ENCODE data around the gene CHAD.
"Not testable (repeated sequence)": the region's sequence is repeated elsewhere in the genome, so short reads cannot be mapped to it uniquely, and the experiment has no call there.

Gene CHAD

DNA sequence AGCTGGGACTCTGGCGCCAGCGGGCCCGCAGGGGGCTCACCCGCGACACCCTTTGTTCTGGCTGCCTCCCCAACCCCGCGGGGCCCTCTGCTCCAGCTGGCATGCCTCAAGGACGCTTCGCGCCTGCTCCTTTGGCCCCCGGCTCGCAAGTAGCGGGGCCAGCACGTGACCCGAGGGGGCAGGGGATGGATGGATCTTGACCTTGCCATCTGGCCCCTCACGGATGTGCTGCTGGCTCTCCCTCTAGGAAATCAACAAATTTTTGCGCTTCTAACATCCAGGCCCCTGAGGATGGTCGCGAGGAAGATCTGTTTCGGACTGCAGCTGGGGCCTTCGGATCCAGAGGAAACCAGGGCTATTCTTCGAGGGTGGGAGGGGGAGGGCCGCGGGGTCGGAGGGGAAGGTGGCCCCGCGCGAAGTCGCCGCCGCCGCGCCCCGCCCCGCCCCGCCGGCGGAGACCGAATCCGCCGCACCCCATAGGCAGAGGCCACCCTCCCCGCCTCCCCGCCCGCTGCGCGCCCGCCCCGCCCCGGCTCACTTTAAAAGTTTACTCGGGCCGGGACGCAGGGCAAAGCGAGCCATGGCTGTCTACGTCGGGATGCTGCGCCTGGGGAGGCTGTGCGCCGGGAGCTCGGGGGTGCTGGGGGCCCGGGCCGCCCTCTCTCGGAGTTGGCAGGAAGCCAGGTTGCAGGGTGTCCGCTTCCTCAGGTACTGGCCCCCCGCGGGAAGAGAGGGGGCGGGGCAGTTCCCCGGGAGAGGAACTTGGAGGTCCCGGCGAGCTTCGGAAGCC lies 42.8 kb downstream of the CHAD start, which contains the start of gene ACSF2:
Gene ACSF2 (plus strand): TSS at position 537 of the 790 bp plus-strand sequence. CDS start 44 bp downstream, at position 581.
- DNase-seq = peak; percentile 16

DNA sequence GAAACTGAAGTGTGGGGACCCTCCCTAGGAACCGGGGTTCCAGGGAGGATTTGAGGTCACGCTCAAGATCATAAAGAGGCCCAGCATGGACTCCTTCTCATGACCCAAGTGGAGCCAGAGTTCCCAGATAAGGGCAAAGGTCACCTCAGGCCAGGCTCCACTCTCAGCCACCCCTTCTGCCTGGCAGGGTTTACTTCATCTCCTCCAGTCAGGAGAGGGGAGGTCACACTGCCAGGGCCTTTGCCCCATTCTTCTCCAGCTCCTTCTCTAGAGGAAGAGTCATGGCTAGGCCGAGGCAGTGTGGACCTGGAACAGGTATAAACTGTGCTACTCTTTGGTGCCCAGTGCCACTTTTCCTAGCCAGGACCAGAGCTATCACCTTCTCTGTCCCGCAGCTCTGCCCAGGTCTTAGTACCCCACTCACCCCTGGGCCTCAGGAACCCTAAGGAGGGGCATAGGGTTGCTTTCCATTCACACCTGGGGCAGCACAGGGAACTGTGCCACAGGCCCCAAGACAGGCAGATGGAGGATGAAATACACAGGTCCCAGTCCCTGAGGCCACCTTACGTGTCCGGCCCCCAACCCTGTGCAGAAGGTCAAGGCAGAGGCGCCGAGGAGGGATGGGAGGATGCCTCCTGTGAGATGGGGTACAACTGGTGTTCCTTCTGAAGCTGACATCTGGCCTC lies 43.5 kb downstream of the CHAD start:
- no peak for DNase-seq

DNA sequence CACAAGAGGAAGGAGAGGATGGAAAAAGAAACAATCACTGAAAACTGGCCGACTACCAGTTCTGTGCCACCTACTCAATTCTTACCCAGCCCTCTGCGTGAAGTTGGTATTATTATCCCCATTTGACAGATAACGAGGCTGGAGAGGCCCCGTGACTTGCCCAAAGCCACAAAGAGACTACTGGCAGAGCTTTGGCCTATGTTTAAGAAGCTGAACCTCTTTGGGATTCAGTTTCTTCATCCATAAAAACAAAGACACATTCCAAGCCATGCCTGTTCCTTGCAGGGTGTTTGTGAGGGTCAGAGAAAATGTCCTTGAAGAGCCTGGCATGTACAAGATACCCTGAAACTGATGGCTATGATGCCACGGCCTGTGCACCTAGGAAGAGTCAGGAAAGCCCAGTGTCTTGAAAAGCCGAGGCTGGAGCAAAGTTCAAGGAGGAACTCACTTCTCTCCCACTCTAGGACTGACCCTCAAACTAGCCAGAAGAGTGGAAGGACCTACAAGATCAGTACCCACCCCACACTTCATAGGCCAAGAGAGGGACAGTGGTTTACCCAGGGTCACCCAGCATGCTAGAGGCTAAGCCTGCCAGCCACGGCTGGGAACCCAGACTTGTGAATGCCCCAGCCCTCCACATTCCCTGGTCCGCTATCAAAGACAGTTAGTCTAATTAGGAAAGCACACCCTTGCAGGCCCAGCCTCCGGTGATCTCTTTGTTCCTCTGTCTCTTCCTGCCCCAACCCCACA lies 44.3 kb downstream of the CHAD start:
- DNase-seq = no peak

DNA sequence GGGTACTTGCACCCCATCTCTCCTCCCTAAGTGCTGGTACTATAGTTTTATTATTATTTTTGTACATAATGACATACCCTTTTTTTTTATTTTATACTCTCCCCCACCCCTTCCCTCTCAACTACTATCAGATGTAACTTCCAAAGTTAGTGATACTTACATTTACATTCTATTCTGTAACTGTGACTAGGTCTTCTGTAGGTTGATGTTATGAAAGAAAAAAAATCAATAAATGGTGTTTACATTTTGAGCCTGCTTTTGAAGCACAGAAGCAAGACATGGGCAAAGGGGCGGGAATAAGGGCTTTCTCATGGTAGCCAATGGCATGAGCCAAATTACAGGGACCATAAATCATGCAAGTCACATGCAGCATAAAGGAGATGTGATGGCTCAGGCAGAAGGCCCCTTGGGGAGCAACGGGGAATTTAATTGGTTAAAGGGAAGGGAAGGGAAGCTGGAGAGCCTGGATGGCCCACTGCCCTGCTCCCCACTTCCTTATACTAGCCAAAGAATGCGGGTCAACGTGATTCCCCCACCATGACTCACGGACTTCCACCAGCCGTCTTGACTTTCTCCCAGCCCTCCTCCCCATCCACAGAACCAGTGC lies 45.0 kb downstream of the CHAD start:
- no peak for DNase-seq

DNA sequence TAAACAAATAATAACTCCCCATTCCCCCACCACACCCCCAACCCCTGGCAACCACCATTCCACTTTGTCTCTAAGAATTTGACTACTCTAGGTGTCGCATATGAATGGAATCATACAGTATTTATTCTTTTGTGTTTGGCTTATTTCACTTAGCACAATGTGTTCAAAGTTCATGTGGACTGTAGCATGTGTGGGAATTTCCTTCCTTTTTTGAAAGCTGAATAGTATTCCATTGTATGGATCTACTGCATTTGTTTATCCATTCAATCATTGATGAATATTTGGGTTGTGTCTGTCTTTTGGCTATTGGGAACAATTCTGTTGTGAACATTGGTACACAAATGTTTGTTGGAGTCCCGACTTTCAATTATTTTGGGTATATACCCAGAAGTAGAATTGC lies 45.9 kb downstream of the CHAD start:
- no peak for DNase-seq

DNA sequence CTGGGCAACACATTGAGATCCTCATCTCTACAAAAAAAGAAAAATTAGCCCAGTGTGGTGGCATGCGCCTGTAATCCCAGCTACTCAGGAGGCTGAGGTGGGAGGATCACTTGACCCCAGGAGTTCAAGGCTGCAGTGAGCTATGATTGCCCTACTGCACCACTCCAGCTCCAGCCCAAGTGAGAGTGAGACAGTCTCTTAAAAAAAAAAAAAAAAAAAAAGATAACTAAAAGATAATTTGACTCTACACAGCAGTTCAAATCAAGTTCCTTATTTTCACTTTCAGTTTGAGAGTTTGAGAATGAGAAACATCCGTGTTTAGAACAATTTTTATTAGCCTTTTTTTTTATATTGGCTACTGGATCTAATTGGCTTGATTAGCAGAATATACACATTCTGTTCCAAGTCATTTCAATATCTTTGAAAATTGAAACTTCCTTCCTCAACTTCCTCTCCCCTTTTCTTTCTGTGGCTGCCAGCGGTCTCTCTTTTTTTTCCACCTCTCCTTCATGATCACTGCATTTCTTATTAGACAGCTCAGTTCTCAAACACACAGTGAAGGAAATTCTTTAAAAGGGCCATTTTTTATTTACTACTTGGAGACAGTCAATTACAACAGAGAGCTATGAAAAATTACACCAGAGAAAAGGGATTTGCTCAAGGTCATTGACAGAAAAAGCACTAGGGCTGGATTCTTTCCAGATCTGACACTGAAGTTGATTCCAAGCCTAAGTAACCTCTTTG lies 47.2 kb downstream of the CHAD start:
- DNase-seq = no peak

DNA sequence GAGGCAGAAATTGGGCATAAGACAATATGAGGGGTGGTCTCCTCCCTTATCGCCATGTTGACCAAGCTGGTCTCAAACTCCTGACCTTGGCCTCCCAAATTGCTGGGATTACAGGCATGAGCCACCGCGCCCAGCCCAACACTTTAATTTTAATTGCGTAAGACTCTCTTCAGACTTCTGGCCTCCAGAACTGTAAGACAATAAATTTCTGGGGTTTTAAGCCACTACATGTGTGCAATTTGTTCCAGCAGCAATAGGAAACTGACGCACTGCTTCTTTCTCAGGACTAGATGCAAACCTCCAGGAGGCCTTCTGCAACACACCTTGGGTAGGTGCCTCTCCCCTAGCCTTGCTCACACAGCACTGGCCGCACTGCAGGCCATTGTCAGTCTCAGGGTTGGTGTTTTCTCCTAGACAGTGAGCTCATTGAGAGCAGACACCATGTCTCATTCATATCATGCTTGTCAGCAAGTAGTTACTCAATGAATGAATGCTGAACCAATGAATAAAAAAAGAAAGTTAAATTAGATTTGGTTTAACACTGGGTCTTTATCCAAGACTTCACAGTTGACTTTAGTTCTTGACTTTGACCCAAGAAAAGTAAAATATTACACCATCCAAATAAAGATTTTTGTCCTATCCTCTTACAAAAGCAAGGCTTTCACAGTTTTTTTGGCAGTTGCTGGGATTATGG lies 48.1 kb downstream of the CHAD start:
- DNase-seq = no peak

DNA sequence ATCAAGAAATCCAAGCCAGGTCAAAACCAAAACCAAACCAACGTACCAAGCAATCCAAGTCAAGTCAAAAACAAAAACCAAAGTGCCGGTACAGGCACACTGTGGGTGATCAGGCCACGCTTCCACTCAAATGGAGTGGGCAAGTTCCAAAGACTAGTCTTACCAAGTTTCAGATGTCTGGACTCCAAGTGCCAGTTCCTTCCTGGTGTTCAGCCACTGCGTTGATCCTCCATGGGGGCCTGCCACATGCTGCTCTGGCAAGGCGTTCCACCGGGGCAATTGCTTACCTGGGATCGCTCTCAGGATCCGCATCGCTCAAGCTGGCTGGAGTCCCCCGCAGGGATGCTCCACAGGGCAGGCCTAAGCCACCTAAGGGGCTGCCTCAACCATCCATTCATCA lies 49.1 kb downstream of the CHAD start:
- DNase-seq = not testable (repeated sequence)

DNA sequence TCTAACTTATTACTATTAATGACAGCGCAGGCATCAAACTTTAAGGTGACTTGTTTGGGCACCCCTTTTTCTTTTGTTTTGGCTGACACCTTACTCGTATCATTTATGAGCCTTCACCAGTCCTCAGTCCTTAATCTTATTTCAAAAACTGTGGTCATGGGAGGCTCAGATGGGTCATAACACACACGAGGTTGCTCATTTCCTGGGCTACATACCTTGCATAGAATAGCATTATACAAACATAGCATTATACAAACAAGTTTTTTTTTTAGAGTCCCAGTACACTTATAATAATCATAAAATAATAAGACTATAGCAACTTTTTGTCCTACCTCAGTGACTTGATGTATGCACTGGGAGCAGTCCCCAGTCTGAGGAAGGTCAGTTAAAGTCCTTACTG lies 53.9 kb downstream of the CHAD start:
- no peak for DNase-seq

All from amniotic stem cell (primary cell).